HEK293 (cell line): ENCODE measurements around the gene KATNA1.

Experiments
- CTCF ChIP-seq: fragments of 450-650 bp; formaldehyde crosslinking; IDR thresholded peaks from 2 replicates; pipeline ENCODE4 v1.5.1; 2016; ENCODE audit warnings: missing biosample characterization, missing genetic modification characterization
- ELK4 ChIP-seq: IDR thresholded peaks from 2 replicates; pipeline ENCODE4 v1.6.1; 2011; ENCODE audit warnings: mild to moderate bottlenecking, low read depth, low read length, borderline replicate concordance
- PBX3 ChIP-seq: sonication (generic); formaldehyde crosslinking; IDR thresholded peaks from 2 replicates; pipeline ENCODE4 v1.8.1; 2022; ENCODE audit warnings: mild to moderate bottlenecking, moderate library complexity, missing genetic modification reagents
- REST ChIP-seq: fragments of 450-650 bp; formaldehyde crosslinking; IDR thresholded peaks from 2 replicates; pipeline ENCODE4 v1.5.1; 2016; ENCODE audit warnings: missing biosample characterization, missing genetic modification characterization
- YY1 ChIP-seq: fragments of 450-650 bp; formaldehyde crosslinking; IDR thresholded peaks from 2 replicates; pipeline ENCODE4 v1.5.1; 2018; ENCODE audit warnings: missing biosample characterization, missing genetic modification characterization
- ZBTB44 ChIP-seq: fragments of 450-650 bp; IDR thresholded peaks from 2 replicates; pipeline ENCODE4 v1.5.1; 2018; ENCODE audit warnings: missing biosample characterization, mild to moderate bottlenecking, missing genetic modification characterization
- ZBTB7A ChIP-seq: fragments of 450-650 bp; formaldehyde crosslinking; IDR thresholded peaks from 2 replicates; pipeline ENCODE4 v1.5.1; 2016; ENCODE audit warnings: low read depth, missing biosample characterization, missing genetic modification characterization
- ZNF280C ChIP-seq: fragments of 450-650 bp; formaldehyde crosslinking; IDR thresholded peaks from 2 replicates; pipeline ENCODE4 v1.5.1; 2016; ENCODE audit warnings: missing biosample characterization, missing genetic modification characterization
- ZNF354C ChIP-seq: fragments of 450-650 bp; formaldehyde crosslinking; IDR thresholded peaks from 2 replicates; pipeline ENCODE4 v1.5.1; 2016; ENCODE audit warnings: missing biosample characterization, missing genetic modification characterization, low read depth, borderline replicate concordance

GRCh38 chr6:149566410-149567193 lies 81.9 kb downstream of the KATNA1 start:
- TF ChIP-seq ZBTB44 (tag by site-specific recombination) (no peak), YY1 (peak; percentile 67), CTCF (tag by site-specific recombination) (no peak; the same call in 1 of the 2 replicates), ZNF354C (no peak), ELK4 (no peak), ZNF280C (no peak), PBX3 (no peak), ZBTB7A (tag by site-specific recombination) (no peak), REST (peak; percentile 66)
